Myocyte (in vitro differentiated cells): ENCODE measurements around the gene GDAP2. TPM values are rescaled to one million over a fixed set of nuclear protein-coding genes. Genes with fewer than 3 reads are reported as not detected.
"Not testable (repeated sequence)": the region's sequence is repeated elsewhere in the genome, so short reads cannot be mapped to it uniquely, and the experiment has no call there.

ENCODE experiments used
- DNase-seq: peaks from one replicate; pipeline ENCODE4 v3.0.0-alpha.2; 2012; ENCODE audit warnings: low read depth
- polyA plus RNA-seq: library from polyadenylated mRNA; unstranded; fragments of >200 nt; gene quantifications from one replicate; pipeline ENCODE4 v1.2.1, GENCODE V29; 2012; ENCODE audit warnings: missing spikeins
- total RNA-seq: library from RNA; depleted of rRNA; stranded (reverse); fragments of >200 nt; gene quantifications from 2 replicates; pipeline ENCODE4 v1.2.3, GENCODE V29; 2014

The GDAP2 gene
- 11.4 and 16.3 TPM in 2 replicates for total RNA-seq
- polyA plus RNA-seq = 7.6 TPM

- DNase-seq = peak; percentile 99
Measured at GRCh38 chr1:117929343-117930172, at the start of gene GDAP2, which contains the start of gene WDR3. Gene GDAP2, minus strand, starts transcription at chr1:117929621. Its CDS starts 9,264 bp downstream, at chr1:117920357. Gene WDR3, plus strand, starts transcription at chr1:117929739. Its CDS starts 3,581 bp downstream, at chr1:117933320.

GRCh38 chr1:117976381-117976780 is 47.0 kb upstream of the GDAP2 start:
- DNase-seq = no peak

GRCh38 chr1:117971777-117972176 is 42.4 kb upstream of the GDAP2 start:
- no peak for DNase-seq

GRCh38 chr1:117970252-117970651 is 40.8 kb upstream of the GDAP2 start:
- no peak for DNase-seq

GRCh38 chr1:117967881-117968280 is 38.5 kb upstream of the GDAP2 start:
- DNase-seq = peak; percentile 7

- peak; percentile 59 for DNase-seq
Measured at GRCh38 chr1:117967477-117967876, 38.1 kb upstream of the GDAP2 start.

- DNase-seq = no peak
Measured at GRCh38 chr1:117964290-117965038, 35.0 kb upstream of the GDAP2 start.

- DNase-seq = peak; percentile 15
Measured at GRCh38 chr1:117959364-117959763, 29.9 kb upstream of the GDAP2 start.

GRCh38 chr1:117952386-117952785 is 23.0 kb upstream of the GDAP2 start:
- DNase-seq = no peak

- no peak for DNase-seq
Measured at GRCh38 chr1:117942293-117942692, 12.9 kb upstream of the GDAP2 start.

GRCh38 chr1:117933769-117934168 is 4.3 kb upstream of the GDAP2 start:
- no peak for DNase-seq

GRCh38 chr1:117932576-117932975 is 3.2 kb upstream of the GDAP2 start:
- DNase-seq = no peak

- DNase-seq = peak; percentile 3
Measured at GRCh38 chr1:117930484-117930883, 1.1 kb upstream of the GDAP2 start.

- DNase-seq = no peak
Measured at GRCh38 chr1:117930173-117930447, 689 bp upstream of the GDAP2 start.

- DNase-seq = peak; percentile 76
Measured at GRCh38 chr1:117928881-117929342, 509 bp downstream of the GDAP2 start.

- no peak for DNase-seq
Measured at GRCh38 chr1:117925981-117926380, 3.4 kb downstream of the GDAP2 start.

- not testable (repeated sequence) for DNase-seq
Measured at GRCh38 chr1:117922717-117923116, 6.7 kb downstream of the GDAP2 start.

GRCh38 chr1:117921991-117922390 is 7.4 kb downstream of the GDAP2 start:
- DNase-seq = no peak

- no peak for DNase-seq
Measured at GRCh38 chr1:117919376-117919775, 10.0 kb downstream of the GDAP2 start.

- no peak for DNase-seq
Measured at GRCh38 chr1:117911051-117911450, 18.4 kb downstream of the GDAP2 start.

GRCh38 chr1:117905019-117905418 is 24.4 kb downstream of the GDAP2 start:
- DNase-seq = no peak

- DNase-seq = no peak
Measured at GRCh38 chr1:117904485-117904884, 24.9 kb downstream of the GDAP2 start.
